ENCODE data around the gene KAT2B. TPM values are rescaled to one million over a fixed set of nuclear protein-coding genes. Genes with fewer than 3 reads are reported as not detected.

KAT2B gene
- total RNA-seq = 4.8 and 6.8 TPM in 2 replicates

GRCh38 chr3:20039765-20040547 is at the start of gene KAT2B:
Gene KAT2B (plus strand): TSS chr3:20040446. CDS start chr3:20040478, 32 bp downstream.

DNA sequence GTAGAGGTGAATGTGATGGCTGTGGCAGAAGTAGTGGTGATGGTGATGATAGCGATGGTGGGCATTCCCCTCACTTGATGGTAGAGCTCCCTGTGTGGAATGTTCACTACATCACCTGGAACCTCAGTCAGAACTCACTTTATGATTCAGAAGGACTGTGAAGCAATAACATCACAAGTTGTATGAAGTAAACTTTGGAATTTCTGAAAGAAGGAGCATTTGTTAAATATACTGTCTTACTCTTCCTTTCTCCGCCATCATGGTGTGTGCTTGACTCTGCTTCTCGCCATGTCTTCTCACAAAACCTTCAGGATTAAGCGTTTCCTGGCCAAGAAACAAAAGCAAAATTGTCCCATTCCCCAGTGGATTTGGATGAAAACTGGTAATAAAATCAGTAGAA is 28.1 kb upstream of the KAT2B start, which contains the start of gene PP2D1:
Gene PP2D1 (minus strand): TSS at position 101 of the 400 bp plus-strand sequence. CDS start 192 bp downstream, outside the sequence.

DNA sequence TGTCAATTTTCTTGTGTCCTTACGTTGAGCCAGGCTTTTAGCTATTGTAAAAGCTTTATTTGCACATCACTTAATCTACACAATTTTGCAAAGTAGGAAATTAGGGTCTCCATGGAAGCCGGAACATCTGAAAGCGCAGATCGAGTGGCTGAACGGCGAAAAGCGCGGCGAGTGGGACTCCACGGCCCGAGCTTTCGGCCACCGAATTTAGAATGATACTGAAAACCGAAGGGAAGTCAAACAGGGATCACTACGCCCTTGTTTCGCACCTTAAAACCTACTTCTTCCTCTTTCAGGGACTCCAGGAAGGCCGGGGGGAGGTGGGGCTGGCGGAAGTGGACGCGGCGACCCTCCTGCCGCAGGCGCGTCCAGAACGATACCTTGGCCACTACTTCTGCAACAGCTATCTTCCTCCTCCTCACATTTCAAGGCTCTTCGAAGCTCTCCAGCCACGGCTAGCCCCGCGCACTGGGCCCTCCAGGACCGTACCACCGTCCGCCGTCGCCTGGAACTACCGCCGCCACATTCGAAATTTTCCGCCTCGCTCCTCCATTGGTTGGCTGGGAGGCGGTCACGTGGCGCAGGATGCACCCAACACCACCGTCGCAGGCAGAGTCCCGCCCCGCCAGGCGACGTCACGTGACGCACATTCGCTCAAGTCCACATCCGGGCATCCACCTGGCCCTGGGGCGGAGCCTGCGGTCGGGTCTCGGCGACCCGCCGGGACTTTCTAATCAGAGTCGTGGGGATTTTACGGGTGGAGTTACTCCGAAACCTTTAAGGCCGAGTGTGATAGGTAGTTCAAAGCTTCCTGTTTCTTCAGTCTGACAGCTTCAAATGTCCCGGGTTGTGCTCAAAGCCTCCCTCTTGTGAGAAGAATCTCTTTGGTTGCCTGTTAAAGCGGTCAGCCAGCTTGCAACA is 145.7 kb downstream of the KAT2B start, which contains the start of gene SGO1:
Gene SGO1 (minus strand): TSS at position 528 of the 921 bp plus-strand sequence. CDS start 2,179 bp downstream, outside the sequence.

Other genes with a start within 250 kb of the KAT2B start
- gene EFHB, start 106.2 kb upstream of the KAT2B start, total RNA-seq = 0.42 and 0.59 TPM in 2 replicates
- gene RAB5A, start 93.3 kb upstream of the KAT2B start, total RNA-seq = 58.5 and 77.3 TPM in 2 replicates
- not detected in 2 replicates for gene PP2D1, start 28.2 kb upstream of the KAT2B start, total RNA-seq
- gene SGO1, start 145.8 kb downstream of the KAT2B start, total RNA-seq = 0.59 and 4.9 TPM in 2 replicates

All from smooth muscle cell of the umbilical artery (primary cell).